SK-N-SH treated with all-trans-retinoic acid at 6 μM for 48 hours (cell line): Measurements from ENCODE around the gene HYPK.

Source experiments
- PPARA ChIP-seq: fragments of 250-450 bp; sonication (Bioruptor Pico); IDR thresholded peaks from 2 replicates; pipeline ENCODE4 v1.5.0; 2020; ENCODE audit warnings: mild to moderate bottlenecking, borderline replicate concordance
- RARB ChIP-seq: fragments of 250-450 bp; sonication (Bioruptor Pico); IDR thresholded peaks from 2 replicates; pipeline ENCODE4 v1.8.0; 2021; ENCODE audit warnings: mild to moderate bottlenecking, moderate library complexity
- SNAI2 ChIP-seq: fragments of 250-450 bp; sonication (Bioruptor Pico); IDR thresholded peaks from 2 replicates; pipeline ENCODE4 v1.5.0; 2020; ENCODE audit warnings: mild to moderate bottlenecking, moderate library complexity
- ZFP3 ChIP-seq: fragments of 250-450 bp; sonication (Bioruptor Pico); IDR thresholded peaks from 2 replicates; pipeline ENCODE4 v1.5.0; 2020; ENCODE audit warnings: mild to moderate bottlenecking, moderate library complexity
- ZFP30 ChIP-seq: fragments of 450-650 bp; formaldehyde crosslinking; IDR thresholded peaks from 2 replicates; pipeline ENCODE4 v1.5.0; 2022; ENCODE audit warnings: mild to moderate bottlenecking, moderate library complexity
- ZNF565 ChIP-seq: fragments of 450-650 bp; formaldehyde crosslinking; conservative IDR thresholded peaks from 2 replicates; pipeline ENCODE4 v1.5.0; 2020; ENCODE audit warnings: low read depth, mild to moderate bottlenecking, moderate library complexity
- ZNF70 ChIP-seq: fragments of 450-650 bp; formaldehyde crosslinking; IDR thresholded peaks from 2 replicates; pipeline ENCODE4 v1.5.0; 2020; ENCODE audit warnings: mild to moderate bottlenecking, moderate library complexity
- ZNF8 ChIP-seq: fragments of 450-650 bp; formaldehyde crosslinking; IDR thresholded peaks from 2 replicates; pipeline ENCODE4 v1.5.0; 2020; ENCODE audit warnings: mild to moderate bottlenecking, moderate library complexity
- TF ChIP-seq, protein P1 (sequence below): fragments of 250-450 bp; sonication (Bioruptor Pico); IDR thresholded peaks from 2 replicates; pipeline ENCODE4 v1.5.1; 2020; ENCODE audit warnings: low read depth, mild to moderate bottlenecking, moderate library complexity
- TF ChIP-seq, protein P2 (sequence below): fragments of 250-450 bp; sonication (Bioruptor Pico); IDR thresholded peaks from 2 replicates; pipeline ENCODE4 v1.8.0; 2020; ENCODE audit warnings: mild to moderate bottlenecking, moderate library complexity, borderline replicate concordance

DNA sequence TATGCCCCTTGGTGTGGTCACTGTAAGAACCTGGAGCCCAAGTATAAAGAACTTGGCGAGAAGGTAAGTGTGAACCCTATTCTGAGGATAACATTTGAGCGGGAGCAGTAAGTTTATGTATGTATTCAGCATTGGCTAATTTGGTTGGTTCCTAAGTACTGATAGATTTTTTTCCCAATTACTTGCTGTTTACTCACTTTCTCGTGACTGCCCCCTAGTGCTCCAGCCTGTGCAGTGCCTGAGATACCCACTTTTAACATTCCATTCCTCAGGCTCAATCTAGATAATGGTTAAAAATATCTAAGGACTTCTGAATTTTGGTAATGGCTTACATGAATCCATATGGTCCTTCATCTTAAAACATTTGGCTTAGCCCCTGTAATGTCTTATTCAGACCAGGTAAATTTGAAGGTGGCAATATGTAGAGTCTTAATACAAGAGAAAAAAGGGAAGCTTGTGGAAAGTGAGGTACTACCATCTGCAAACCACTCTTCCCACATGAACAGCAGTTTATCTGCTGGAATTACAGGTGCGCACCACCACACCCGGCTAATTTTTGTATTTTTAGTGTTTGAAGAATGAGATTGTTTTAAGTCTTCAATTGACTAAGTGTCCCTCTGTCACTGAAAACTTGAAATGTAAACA, 30.7 kb upstream of the HYPK start:
- TF ChIP-seq, protein P1, sequence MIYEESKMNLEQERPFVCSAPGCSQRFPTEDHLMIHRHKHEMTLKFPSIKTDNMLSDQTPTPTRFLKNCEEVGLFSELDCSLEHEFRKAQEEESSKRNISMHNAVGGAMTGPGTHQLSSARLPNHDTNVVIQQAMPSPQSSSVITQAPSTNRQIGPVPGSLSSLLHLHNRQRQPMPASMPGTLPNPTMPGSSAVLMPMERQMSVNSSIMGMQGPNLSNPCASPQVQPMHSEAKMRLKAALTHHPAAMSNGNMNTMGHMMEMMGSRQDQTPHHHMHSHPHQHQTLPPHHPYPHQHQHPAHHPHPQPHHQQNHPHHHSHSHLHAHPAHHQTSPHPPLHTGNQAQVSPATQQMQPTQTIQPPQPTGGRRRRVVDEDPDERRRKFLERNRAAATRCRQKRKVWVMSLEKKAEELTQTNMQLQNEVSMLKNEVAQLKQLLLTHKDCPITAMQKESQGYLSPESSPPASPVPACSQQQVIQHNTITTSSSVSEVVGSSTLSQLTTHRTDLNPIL (CRISPR knock-in tag) = no peak
- no peak for TF ChIP-seq RARB (CRISPR knock-in tag)
- TF ChIP-seq, protein P2, sequence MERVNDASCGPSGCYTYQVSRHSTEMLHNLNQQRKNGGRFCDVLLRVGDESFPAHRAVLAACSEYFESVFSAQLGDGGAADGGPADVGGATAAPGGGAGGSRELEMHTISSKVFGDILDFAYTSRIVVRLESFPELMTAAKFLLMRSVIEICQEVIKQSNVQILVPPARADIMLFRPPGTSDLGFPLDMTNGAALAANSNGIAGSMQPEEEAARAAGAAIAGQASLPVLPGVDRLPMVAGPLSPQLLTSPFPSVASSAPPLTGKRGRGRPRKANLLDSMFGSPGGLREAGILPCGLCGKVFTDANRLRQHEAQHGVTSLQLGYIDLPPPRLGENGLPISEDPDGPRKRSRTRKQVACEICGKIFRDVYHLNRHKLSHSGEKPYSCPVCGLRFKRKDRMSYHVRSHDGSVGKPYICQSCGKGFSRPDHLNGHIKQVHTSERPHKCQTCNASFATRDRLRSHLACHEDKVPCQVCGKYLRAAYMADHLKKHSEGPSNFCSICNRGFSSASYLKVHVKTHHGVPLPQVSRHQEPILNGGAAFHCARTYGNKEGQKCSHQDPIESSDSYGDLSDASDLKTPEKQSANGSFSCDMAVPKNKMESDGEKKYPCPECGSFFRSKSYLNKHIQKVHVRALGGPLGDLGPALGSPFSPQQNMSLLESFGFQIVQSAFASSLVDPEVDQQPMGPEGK (CRISPR knock-in tag) = no peak
- no peak for TF ChIP-seq SNAI2 (CRISPR knock-in tag)
- no peak for TF ChIP-seq ZFP3 (CRISPR knock-in tag)
- TF ChIP-seq ZNF8 = no peak
- TF ChIP-seq PPARA (CRISPR knock-in tag) = no peak
- TF ChIP-seq ZNF565 = no peak
- TF ChIP-seq ZFP30 (CRISPR knock-in tag) = no peak
- no peak for TF ChIP-seq ZNF70 (CRISPR knock-in tag)
